GM23248 (cell line): ENCODE measurements around the gene ZGLP1. TPM values are rescaled to one million over a fixed set of nuclear protein-coding genes. Genes with fewer than 3 reads are reported as not detected.
A peak's percentile ranks its signal among the peaks of the same experiment; 100 is the strongest.

Source experiments
- DNase-seq: peaks from one replicate; pipeline ENCODE4 v3.0.0-alpha.2; 2015
- H2AFZ ChIP-seq: fragments of 200-600 bp; sonication (generic); 2 replicates; pipeline ENCODE4 v1.6.1; 2016; ENCODE audit warnings: antibody characterized with exemption
- H3F3A ChIP-seq: fragments of 200-600 bp; sonication (generic); 2 replicates; pipeline ENCODE4 v1.6.1; 2016; ENCODE audit warnings: mild to moderate bottlenecking, antibody characterized with exemption, mixed run types; ENCODE audit not compliant: insufficient read depth
- H3K27ac ChIP-seq: fragments of 200-600 bp; sonication (generic); 2 replicates; pipeline ENCODE4 v1.5.1; 2016; ENCODE audit warnings: mild to moderate bottlenecking
- H3K27me3 ChIP-seq: fragments of 200-600 bp; sonication (generic); replicated peaks from 2 replicates; pipeline ENCODE4 v1.6.1; 2016; ENCODE audit warnings: mild to moderate bottlenecking; ENCODE audit not compliant: insufficient read depth
- H3K36me3 ChIP-seq: fragments of 200-600 bp; sonication (generic); 2 replicates; pipeline ENCODE4 v1.6.1; 2016; ENCODE audit warnings: low read depth, mild to moderate bottlenecking
- H3K4me1 ChIP-seq: fragments of 200-600 bp; sonication (generic); 2 replicates; pipeline ENCODE4 v1.6.1; 2016; ENCODE audit warnings: mild to moderate bottlenecking; ENCODE audit not compliant: insufficient read depth
- H3K4me2 ChIP-seq: fragments of 200-600 bp; sonication (generic); one replicate; pipeline ENCODE4 v1.6.1; 2016; ENCODE audit warnings: mild to moderate bottlenecking; ENCODE audit not compliant: unreplicated experiment
- H3K4me3 ChIP-seq: fragments of 200-600 bp; sonication (generic); 2 replicates; pipeline ENCODE4 v1.5.1; 2016; ENCODE audit warnings: mild to moderate bottlenecking
- H3K79me2 ChIP-seq: fragments of 200-600 bp; sonication (generic); 2 replicates; pipeline ENCODE4 v1.6.1; 2016; ENCODE audit warnings: mild to moderate bottlenecking; ENCODE audit not compliant: insufficient read depth
- H3K9ac ChIP-seq: fragments of 200-600 bp; sonication (generic); 2 replicates; pipeline ENCODE4 v1.6.1; 2016; ENCODE audit warnings: mild to moderate bottlenecking
- H3K9me2 ChIP-seq: fragments of 200-600 bp; sonication (generic); 2 replicates; pipeline ENCODE4 v1.6.1; 2016; ENCODE audit warnings: mixed run types, mild to moderate bottlenecking, moderate library complexity; ENCODE audit not compliant: insufficient read depth
- H3K9me3 ChIP-seq: fragments of 200-600 bp; sonication (generic); one replicate; pipeline ENCODE4 v1.6.1; 2017; ENCODE audit warnings: low read depth
- H4K20me1 ChIP-seq: fragments of 200-600 bp; sonication (generic); 2 replicates; pipeline ENCODE4 v1.6.0; 2016; ENCODE audit not compliant: insufficient read depth
- EZH2 ChIP-seq: fragments of 200-600 bp; sonication (generic); IDR thresholded peaks from 2 replicates; pipeline ENCODE4 v1.6.1; 2018; ENCODE audit warnings: antibody characterized with exemption, mild to moderate bottlenecking; ENCODE audit not compliant: insufficient read depth, poor library complexity, severe bottlenecking
- EZH2phosphoT487 ChIP-seq: fragments of 200-600 bp; sonication (generic); IDR thresholded peaks from 2 replicates; pipeline ENCODE4 v1.6.1; 2018; ENCODE audit warnings: antibody characterized with exemption, moderate library complexity, mild to moderate bottlenecking, low read depth; ENCODE audit not compliant: insufficient read depth
- WGBS, 2 experiments: methylation state at CpG; one replicate each; pipeline ENCODE4 v1.1.6; 2015 to 2017; ENCODE audit warnings: low lambda C conversion rate in 2 of 2, low coverage in 1 of 2; ENCODE audit errors: missing lambda C conversion rate in 2 of 2; 5-methylcytosine and 5-hydroxymethylcytosine counted together
- in situ Hi-C: fragments of 300-500 bp; cut with MboI; formaldehyde crosslinking; loops from 2 replicates; pipeline ENCODE4 v1.15.0; 2020
- polyA plus RNA-seq: library from polyadenylated mRNA; unstranded; fragments of >200 nt; fragmentation: Nextera tagmentation; extraction: Ambion mirVana; gene quantifications from 2 replicates; pipeline ENCODE4 v1.2.1, GENCODE V29; 2016
- total RNA-seq: library from RNA; depleted of rRNA; stranded (reverse); fragments of >200 nt; shearing (Covaris generic); gene quantifications from 2 replicates; pipeline ENCODE4 v1.2.3, GENCODE V29; 2014

ZGLP1 gene
- total and polyA plus RNA-seq, 2 experiments from 2014 or later: 1.8 to 2.5 TPM

GRCh38 chr19:10346509-10346908, 36.9 kb upstream of the ZGLP1 start:
- Histone ChIP-seq H3K27ac (peak overlapping the region; percentile 26; the same call in 1 of the 2 replicates), H3K36me3 (no peaks in the 10 kb centered on the region), H3K27me3 (no peaks in the 10 kb centered on the region), H3K9me2 (no peaks in the 10 kb centered on the region), H3F3A (peaks cover 4% of the 10 kb centered on the region; the same call in 1 of the 2 replicates), H3K9ac (no peak overlapping the region), H3K4me2 (no peak overlapping the region), H4K20me1 (no peaks in the 10 kb centered on the region), H3K79me2 (no peaks in the 10 kb centered on the region), H3K4me1 (peaks cover 7% of the 10 kb centered on the region; the same call in 1 of the 2 replicates), H3K9me3 (no peaks in the 10 kb centered on the region), H3K4me3 (no peak overlapping the region), H2AFZ (no peak overlapping the region)
- DNase-seq: peak; percentile 47
- WGBS, 2 experiments: 65 to 67% methylated on average over 10 of the region's 10 CpGs
- in situ Hi-C loops: no loop called here
- no peak for TF ChIP-seq EZH2phosphoT487
- TF ChIP-seq EZH2: no peak

DNA sequence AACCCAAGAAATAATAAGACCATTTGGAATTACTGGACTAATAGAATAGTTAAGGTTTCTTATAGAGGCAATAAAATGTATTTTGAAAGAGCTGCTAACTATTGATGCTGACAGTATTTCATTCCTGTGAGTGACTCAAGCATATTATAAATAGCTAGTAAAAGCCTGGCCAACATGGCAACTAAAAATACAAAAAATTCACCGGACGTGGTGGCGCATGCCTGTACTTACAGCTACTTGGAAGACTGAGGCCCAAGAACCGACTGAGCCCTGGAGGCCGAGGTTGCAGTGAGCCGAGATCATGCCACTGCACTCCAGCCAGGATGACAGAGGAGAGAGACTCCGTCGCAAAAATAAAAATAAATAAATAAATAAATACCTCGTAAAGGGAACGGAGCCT, 35.2 kb upstream of the ZGLP1 start:
- DNase-seq: peak; percentile 42
- no peak overlapping the region for H3K4me2 ChIP-seq
- in situ Hi-C loops: no loop called here
- no peak overlapping the region for H3K27ac ChIP-seq
- 69 to 71% methylated on average over 10 of the region's 10 CpGs for WGBS, 2 experiments
- no peaks in the 10 kb centered on the region for H3K9me2 ChIP-seq
- H2AFZ ChIP-seq: no peak overlapping the region
- peaks cover 4% of the 10 kb centered on the region; the same call in 1 of the 2 replicates for H3F3A ChIP-seq
- no peaks in the 10 kb centered on the region for H3K79me2 ChIP-seq
- H3K4me3 ChIP-seq: no peak overlapping the region
- H3K9ac ChIP-seq: no peak overlapping the region
- no peaks in the 10 kb centered on the region for H4K20me1 ChIP-seq
- no peaks in the 10 kb centered on the region for H3K36me3 ChIP-seq
- H3K27me3 ChIP-seq: no peaks in the 10 kb centered on the region
- peaks cover 7% of the 10 kb centered on the region; the same call in 1 of the 2 replicates for H3K4me1 ChIP-seq
- TF ChIP-seq EZH2phosphoT487 (no peak), EZH2 (no peak)
- no peaks in the 10 kb centered on the region for H3K9me3 ChIP-seq

GRCh38 chr19:10343495-10343894, 33.9 kb upstream of the ZGLP1 start:
- H3K9me2 ChIP-seq: no peaks in the 10 kb centered on the region
- no peak overlapping the region for H2AFZ ChIP-seq
- H3K79me2 ChIP-seq: no peaks in the 10 kb centered on the region
- no peak overlapping the region for H3K4me3 ChIP-seq
- TF ChIP-seq EZH2phosphoT487 (no peak), EZH2 (no peak)
- no peaks in the 10 kb centered on the region for H3K9me3 ChIP-seq
- in situ Hi-C loops: no loop called here
- H3F3A ChIP-seq: peaks cover 4% of the 10 kb centered on the region; the same call in 1 of the 2 replicates
- no peak overlapping the region for H3K9ac ChIP-seq
- no peaks in the 10 kb centered on the region for H4K20me1 ChIP-seq
- no peak overlapping the region for H3K27ac ChIP-seq
- H3K36me3 ChIP-seq: no peaks in the 10 kb centered on the region
- 68 to 82% methylated on average over 2 of the region's 2 CpGs for WGBS, 2 experiments
- no peak for DNase-seq
- H3K4me1 ChIP-seq: peaks cover 7% of the 10 kb centered on the region; the same call in 1 of the 2 replicates
- no peaks in the 10 kb centered on the region for H3K27me3 ChIP-seq
- H3K4me2 ChIP-seq: no peak overlapping the region

DNA sequence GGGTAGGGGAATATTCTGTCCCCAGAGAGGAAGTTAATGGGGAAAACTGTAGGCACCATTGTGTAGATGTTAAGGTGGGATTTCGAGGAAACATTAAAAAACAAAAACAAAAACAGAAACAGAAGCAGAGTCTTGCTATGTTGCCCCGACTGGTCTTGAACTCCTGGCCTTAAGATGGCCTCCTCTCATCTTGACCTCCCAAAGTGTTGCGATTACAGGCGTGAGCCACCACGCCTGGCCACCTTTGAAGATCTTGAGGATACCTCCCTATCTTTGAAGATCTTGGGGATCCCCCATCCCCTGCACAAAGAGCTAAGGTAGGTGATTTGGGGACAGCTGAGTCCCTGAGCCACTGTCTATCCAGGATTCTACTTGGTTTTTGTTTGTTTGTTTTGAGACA, 30.4 kb upstream of the ZGLP1 start:
- Histone ChIP-seq H3K4me1 (no peaks in the 10 kb centered on the region), H3K27me3 (no peaks in the 10 kb centered on the region), H4K20me1 (no peaks in the 10 kb centered on the region), H3K4me2 (no peak overlapping the region), H3K36me3 (no peaks in the 10 kb centered on the region), H3K27ac (no peak overlapping the region), H3K9me2 (no peaks in the 10 kb centered on the region), H3K9ac (no peak overlapping the region), H3K4me3 (no peak overlapping the region), H3K79me2 (no peaks in the 10 kb centered on the region), H3F3A (no peaks in the 10 kb centered on the region), H3K9me3 (no peaks in the 10 kb centered on the region), H2AFZ (no peak overlapping the region)
- in situ Hi-C loops: no loop called here
- TF ChIP-seq EZH2phosphoT487 (no peak), EZH2 (no peak)
- 86% methylated on average over 5 of the region's 5 CpGs for WGBS, 2 experiments
- DNase-seq: no peak
